Measurements from ENCODE around the gene ARHGAP30. TPM values are rescaled to one million over a fixed set of nuclear protein-coding genes. Genes with fewer than 3 reads are reported as not detected.

The ARHGAP30 gene
- total RNA-seq, 2 experiments from 2014 or later, result 171 to 178 TPM

- Mint-ChIP-seq H3K27me3 (no peaks in the 10 kb centered on the region), H3K9me3 (no peaks in the 10 kb centered on the region), H3K36me3 (no peaks in the 10 kb centered on the region), H3K4me1 (ENCODE audit: low read depth) (peaks cover 34% of the 10 kb centered on the region), H3K27ac (no peak overlapping the region), H3K4me3 (no peak overlapping the region)
- DNase-seq, result no peak
- ChIA-PET POLR2A (interaction anchor here (1.1 kb wide), 1 partner anchor 21 kb away, joined by 3 read pairs; the partner anchor contains the start of gene ARHGAP30), CTCF (no interaction called here)
- intact Hi-C loops (cut with micrococcal nuclease), result loop anchor here (5.0 to 10.0 kb wide), 2 partner anchors 253 to 296 kb away; partner anchors contain the start of gene LY9
These were observed 20.9 kb upstream of the ARHGAP30 start for GRCh38 chr1:161090617-161091016.

GRCh38 chr1:161089938-161090337, 20.2 kb upstream of the ARHGAP30 start:
- Mint-ChIP-seq H3K4me1 (ENCODE audit: low read depth) (peaks cover 34% of the 10 kb centered on the region), H3K27me3 (no peaks in the 10 kb centered on the region), H3K9me3 (no peaks in the 10 kb centered on the region), H3K4me3 (no peak overlapping the region), H3K27ac (no peak overlapping the region), H3K36me3 (no peaks in the 10 kb centered on the region)
- intact Hi-C loops (cut with micrococcal nuclease), result loop anchor here (5.0 to 10.0 kb wide), 2 partner anchors 253 to 295 kb away; partner anchors contain the start of gene LY9
- ChIA-PET CTCF (interaction anchor here (1.8 kb wide), 1 partner anchor 8 kb away, joined by 10 read pairs; the partner anchor contains the start of gene KLHDC9), POLR2A (no interaction called here)
- DNase-seq, result no peak

- peaks cover 32% of the 10 kb centered on the region for H3K4me1 Mint-ChIP-seq (ENCODE audit: low read depth)
- ChIA-PET CTCF (interaction anchor here (1.8 kb wide), 1 partner anchor 8 kb away, joined by 10 read pairs; the partner anchor contains the start of gene KLHDC9), POLR2A (no interaction called here)
- no peak for DNase-seq
- H3K27ac Mint-ChIP-seq, result no peak within 1 kb of the TSS
- no peaks in the 10 kb centered on the region for H3K27me3 Mint-ChIP-seq
- H3K9me3 Mint-ChIP-seq, result no peaks in the 10 kb centered on the region
- intact Hi-C loops (cut with micrococcal nuclease), result no loop called here
- H3K36me3 Mint-ChIP-seq, result no peaks in the 10 kb centered on the region
- H3K4me3 Mint-ChIP-seq, result no peak within 1 kb of the TSS
These were observed 19.7 kb upstream of the ARHGAP30 start, which contains the start of gene NECTIN4 for GRCh38 chr1:161089251-161089924. NECTIN4 (minus strand) TSS chr1:161089558; CDS start chr1:161089296, 262 bp downstream.

DNA sequence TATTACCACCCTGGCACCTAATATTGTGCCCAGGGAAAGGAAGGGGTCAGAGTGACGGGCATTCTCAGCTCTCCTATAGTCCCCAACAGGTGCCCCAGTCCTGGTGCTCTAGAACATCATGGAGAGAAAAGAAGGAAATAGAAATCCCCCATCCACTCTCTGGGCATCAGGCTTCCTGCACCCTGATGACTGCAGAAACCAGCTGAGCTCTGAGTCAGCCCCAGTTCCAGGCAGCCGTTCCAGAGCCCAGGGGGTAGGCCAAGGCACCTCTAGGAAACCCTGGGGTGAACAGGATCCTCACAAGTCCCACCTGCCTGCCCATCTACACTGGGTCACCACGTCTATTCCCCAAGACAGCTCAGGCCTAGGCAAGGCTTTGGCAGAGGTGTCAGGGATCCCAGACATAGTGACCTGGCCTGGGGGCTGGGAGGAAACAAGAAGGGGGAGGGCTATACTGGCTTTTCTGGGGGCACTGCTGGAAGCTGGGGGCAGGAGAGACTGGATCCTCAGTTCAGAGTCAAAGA, 19.0 kb upstream of the ARHGAP30 start:
- DNase-seq, result no peak
- no peak overlapping the region for H3K4me3 Mint-ChIP-seq
- no peaks in the 10 kb centered on the region for H3K36me3 Mint-ChIP-seq
- peaks cover 29% of the 10 kb centered on the region for H3K4me1 Mint-ChIP-seq (ENCODE audit: low read depth)
- intact Hi-C loops (cut with micrococcal nuclease), result no loop called here
- H3K27ac Mint-ChIP-seq, result no peak overlapping the region
- H3K27me3 Mint-ChIP-seq, result no peaks in the 10 kb centered on the region
- ChIA-PET POLR2A (interaction anchor here (0.6 kb wide), 1 partner anchor 278 kb away, joined by 4 read pairs; no protein-coding TSS in a partner anchor), CTCF (interaction anchor here (1.8 kb wide), 1 partner anchor 9 kb away, joined by 10 read pairs; the partner anchor contains the start of gene KLHDC9)
- H3K9me3 Mint-ChIP-seq, result no peaks in the 10 kb centered on the region

GRCh38 chr1:161086457-161086856, 16.8 kb upstream of the ARHGAP30 start:
- H3K27me3 Mint-ChIP-seq, result no peaks in the 10 kb centered on the region
- intact Hi-C loops (cut with micrococcal nuclease), result no loop called here
- DNase-seq, result no peak
- ChIA-PET CTCF (interaction anchor here (0.6 to 5.9 kb wide), 3 partner anchors 11 to 365 kb away, joined by 3 to 25 read pairs (median 3); partner anchors contain the start of gene KLHDC9), POLR2A (interaction anchor here (0.8 to 0.9 kb wide), 2 partner anchors 11 to 16 kb away, joined by 3 read pairs; partner anchors contain the start of gene ARHGAP30)
- no peaks in the 10 kb centered on the region for H3K9me3 Mint-ChIP-seq
- no peaks in the 10 kb centered on the region for H3K36me3 Mint-ChIP-seq
- H3K4me1 Mint-ChIP-seq (ENCODE audit: low read depth), result peaks cover 9% of the 10 kb centered on the region
- H3K4me3 Mint-ChIP-seq, result no peak overlapping the region
- no peak overlapping the region for H3K27ac Mint-ChIP-seq

- ChIA-PET POLR2A (interaction anchor here (1.4 kb wide), 1 partner anchor 17 kb away, joined by 4 read pairs; no protein-coding TSS in a partner anchor), CTCF (interaction anchor here (1.5 to 5.9 kb wide), 2 partner anchors 12 to 13 kb away, joined by 5 to 25 read pairs; partner anchors contain the start of gene KLHDC9)
- no peaks in the 10 kb centered on the region for H3K4me1 Mint-ChIP-seq (ENCODE audit: low read depth)
- DNase-seq, result no peak
- H3K27me3 Mint-ChIP-seq, result no peaks in the 10 kb centered on the region
- H3K27ac Mint-ChIP-seq, result no peak overlapping the region
- no peaks in the 10 kb centered on the region for H3K9me3 Mint-ChIP-seq
- H3K4me3 Mint-ChIP-seq, result no peak overlapping the region
- H3K36me3 Mint-ChIP-seq, result no peaks in the 10 kb centered on the region
- intact Hi-C loops (cut with micrococcal nuclease), result no loop called here
These were observed 15.5 kb upstream of the ARHGAP30 start for GRCh38 chr1:161085165-161085564.

DNA sequence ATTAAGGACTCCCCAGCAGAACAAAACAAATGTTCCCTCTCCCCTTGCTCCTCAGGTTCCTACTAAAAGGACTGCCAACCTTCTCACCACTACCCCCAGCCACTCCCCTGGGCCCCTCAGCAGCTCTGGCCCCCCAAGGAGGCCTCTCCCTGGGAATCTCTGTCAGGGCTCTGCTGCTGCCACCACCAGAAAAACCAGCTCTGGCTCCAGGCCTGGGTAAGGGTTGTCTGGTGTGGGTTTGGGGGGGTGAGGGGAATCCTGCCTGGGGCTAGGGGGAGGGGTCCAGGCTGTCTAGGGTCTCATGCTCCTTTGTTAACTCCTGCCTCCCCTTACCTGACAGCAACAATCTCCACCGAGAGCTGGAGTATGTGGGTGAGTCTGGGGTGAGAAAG, 14.9 kb upstream of the ARHGAP30 start:
- ChIA-PET POLR2A (interaction anchor here (1.4 kb wide), 1 partner anchor 16 kb away, joined by 4 read pairs; no protein-coding TSS in a partner anchor), CTCF (interaction anchor here (1.5 to 5.9 kb wide), 2 partner anchors 13 kb away, joined by 5 to 25 read pairs; partner anchors contain the start of gene KLHDC9)
- Mint-ChIP-seq H3K27ac (no peak overlapping the region), H3K9me3 (no peaks in the 10 kb centered on the region), H3K4me3 (no peak overlapping the region), H3K4me1 (ENCODE audit: low read depth) (no peaks in the 10 kb centered on the region), H3K36me3 (no peaks in the 10 kb centered on the region), H3K27me3 (no peaks in the 10 kb centered on the region)
- no peak for DNase-seq
- intact Hi-C loops (cut with micrococcal nuclease), result no loop called here

- DNase-seq, result no peak
- Mint-ChIP-seq H3K36me3 (no peaks in the 10 kb centered on the region), H3K27ac (no peak overlapping the region), H3K4me1 (ENCODE audit: low read depth) (no peaks in the 10 kb centered on the region), H3K9me3 (no peaks in the 10 kb centered on the region), H3K27me3 (no peaks in the 10 kb centered on the region), H3K4me3 (no peak overlapping the region)
- CTCF ChIA-PET, result interaction anchor here (1.5 to 5.9 kb wide), 2 partner anchors 12 to 13 kb away, joined by 5 to 25 read pairs; partner anchors contain the start of gene KLHDC9
- POLR2A ChIA-PET, result interaction anchor here (1.4 kb wide), 1 partner anchor 15 kb away, joined by 4 read pairs; no protein-coding TSS in a partner anchor
- intact Hi-C loops (cut with micrococcal nuclease), result no loop called here
These were observed 14.3 kb upstream of the ARHGAP30 start for GRCh38 chr1:161083748-161084596.

GRCh38 chr1:161082996-161083747, 13.5 kb upstream of the ARHGAP30 start:
- no peaks in the 10 kb centered on the region for H3K27me3 Mint-ChIP-seq
- H3K4me3 Mint-ChIP-seq, result no peak overlapping the region
- intact Hi-C loops (cut with micrococcal nuclease), result no loop called here
- ChIA-PET CTCF (interaction anchor here (5.9 kb wide), 1 partner anchor 14 kb away, joined by 25 read pairs; the partner anchor contains the start of gene KLHDC9), POLR2A (no interaction called here)
- H3K27ac Mint-ChIP-seq, result no peak overlapping the region
- no peaks in the 10 kb centered on the region for H3K4me1 Mint-ChIP-seq (ENCODE audit: low read depth)
- H3K36me3 Mint-ChIP-seq, result no peaks in the 10 kb centered on the region
- no peak for DNase-seq
- H3K9me3 Mint-ChIP-seq, result no peaks in the 10 kb centered on the region

DNA sequence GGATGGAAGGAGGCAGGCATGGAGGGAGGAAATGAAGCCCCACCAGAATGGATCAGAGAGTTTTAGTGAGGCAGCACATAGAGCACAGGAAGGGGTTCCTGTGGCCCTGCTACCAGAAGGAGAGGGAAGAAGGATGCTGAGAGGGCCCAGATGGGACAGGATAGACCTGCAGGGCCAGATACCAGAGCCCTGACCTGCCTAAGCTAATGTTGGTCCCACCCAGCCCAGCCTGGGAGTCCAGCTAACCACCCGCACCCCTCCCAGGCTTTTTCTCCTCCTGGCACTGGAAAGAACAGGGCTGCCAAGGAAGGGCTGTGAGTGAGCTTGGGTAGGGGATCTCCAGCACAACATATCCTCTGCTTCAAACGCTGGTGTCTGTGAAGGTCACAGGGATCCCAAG, 12.8 kb upstream of the ARHGAP30 start:
- Mint-ChIP-seq H3K4me1 (ENCODE audit: low read depth) (no peaks in the 10 kb centered on the region), H3K36me3 (no peaks in the 10 kb centered on the region), H3K27me3 (no peaks in the 10 kb centered on the region), H3K27ac (no peak overlapping the region), H3K9me3 (no peaks in the 10 kb centered on the region), H3K4me3 (no peak overlapping the region)
- CTCF ChIA-PET, result interaction anchor here (1.2 to 5.9 kb wide), 2 partner anchors 15 to 42 kb away, joined by 5 to 25 read pairs; partner anchors contain the start of gene KLHDC9
- intact Hi-C loops (cut with micrococcal nuclease), result no loop called here
- no peak for DNase-seq
- POLR2A ChIA-PET, result no interaction called here

DNA sequence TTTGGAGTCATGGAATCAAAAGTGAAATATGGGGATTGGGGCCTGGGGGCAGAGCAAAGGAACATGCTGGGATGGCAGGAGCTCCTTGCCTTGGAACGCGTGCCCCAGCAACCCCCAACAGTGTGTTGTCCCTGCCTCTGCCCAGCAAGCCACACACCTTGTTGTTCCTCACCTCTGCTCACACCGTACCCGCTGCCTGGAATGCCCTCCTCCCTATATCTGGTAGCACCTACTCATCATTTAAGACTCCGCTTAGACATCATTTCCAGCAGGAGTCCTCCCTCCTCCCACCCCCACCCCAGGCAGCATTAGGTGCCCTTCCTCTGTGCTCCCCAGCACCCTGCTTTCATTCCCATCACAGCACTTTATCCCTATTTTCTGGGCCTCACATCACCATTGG, 11.8 kb upstream of the ARHGAP30 start:
- Mint-ChIP-seq H3K27ac (no peak overlapping the region), H3K9me3 (no peaks in the 10 kb centered on the region), H3K36me3 (no peaks in the 10 kb centered on the region), H3K4me1 (ENCODE audit: low read depth) (no peaks in the 10 kb centered on the region), H3K27me3 (no peaks in the 10 kb centered on the region), H3K4me3 (no peak overlapping the region)
- ChIA-PET CTCF (interaction anchor here (0.8 to 1.2 kb wide), 2 partner anchors 12 to 41 kb away, joined by 4 to 5 read pairs; partner anchors contain the start of gene ARHGAP30), POLR2A (interaction anchor here (0.5 to 0.7 kb wide), 2 partner anchors 13 to 19 kb away, joined by 3 to 4 read pairs; no protein-coding TSS in a partner anchor)
- intact Hi-C loops (cut with micrococcal nuclease), result no loop called here
- DNase-seq, result no peak

Data from activated CD4-positive, alpha-beta memory T cell treated with anti-CD3 and anti-CD28 coated beads for 36 hours (primary cell).